Measurements from ENCODE around the gene NKAIN2.

NKAIN2 gene

DNA sequence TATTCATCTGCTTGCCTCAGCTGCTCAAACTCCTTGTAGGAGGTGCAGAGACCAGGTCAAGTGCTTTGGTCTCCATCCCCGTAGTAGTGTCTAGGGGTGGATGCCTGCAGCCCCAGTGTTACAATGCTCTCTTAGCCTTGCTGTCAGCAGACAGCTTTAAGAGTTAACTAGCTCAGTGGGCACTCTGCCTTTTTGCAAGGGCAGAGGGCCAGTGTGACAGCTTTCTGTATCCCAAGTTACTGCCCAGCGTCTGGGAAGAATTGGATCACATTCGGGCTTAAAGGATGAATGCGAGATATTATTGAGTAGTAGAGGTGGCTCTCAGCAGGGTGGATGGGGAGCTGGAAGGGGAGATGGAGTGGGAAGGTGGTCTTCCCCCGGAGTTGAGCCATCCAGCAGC is 818.7 kb downstream of the NKAIN2 start:
- H3K27me3 ChIP-seq (replicated peaks) = no peaks in the 10 kb centered on the region
- in situ Hi-C loops (cut with HindIII; ENCODE audit: low pct_ligation_motif_present, low sequenced_read_pairs) = no loop called here
- no peak overlapping the region for H3K27ac ChIP-seq
- TF ChIP-seq, protein P1, sequence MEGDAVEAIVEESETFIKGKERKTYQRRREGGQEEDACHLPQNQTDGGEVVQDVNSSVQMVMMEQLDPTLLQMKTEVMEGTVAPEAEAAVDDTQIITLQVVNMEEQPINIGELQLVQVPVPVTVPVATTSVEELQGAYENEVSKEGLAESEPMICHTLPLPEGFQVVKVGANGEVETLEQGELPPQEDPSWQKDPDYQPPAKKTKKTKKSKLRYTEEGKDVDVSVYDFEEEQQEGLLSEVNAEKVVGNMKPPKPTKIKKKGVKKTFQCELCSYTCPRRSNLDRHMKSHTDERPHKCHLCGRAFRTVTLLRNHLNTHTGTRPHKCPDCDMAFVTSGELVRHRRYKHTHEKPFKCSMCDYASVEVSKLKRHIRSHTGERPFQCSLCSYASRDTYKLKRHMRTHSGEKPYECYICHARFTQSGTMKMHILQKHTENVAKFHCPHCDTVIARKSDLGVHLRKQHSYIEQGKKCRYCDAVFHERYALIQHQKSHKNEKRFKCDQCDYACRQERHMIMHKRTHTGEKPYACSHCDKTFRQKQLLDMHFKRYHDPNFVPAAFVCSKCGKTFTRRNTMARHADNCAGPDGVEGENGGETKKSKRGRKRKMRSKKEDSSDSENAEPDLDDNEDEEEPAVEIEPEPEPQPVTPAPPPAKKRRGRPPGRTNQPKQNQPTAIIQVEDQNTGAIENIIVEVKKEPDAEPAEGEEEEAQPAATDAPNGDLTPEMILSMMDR (IDR thresholded peaks at IDR 0.05; ENCODE audit: low read depth, low read length, missing control alignments) = no peak
- no peak for DNase-seq
- H3K4me3 ChIP-seq (ENCODE audit: low read depth, low read length) = no peak overlapping the region
- H3K36me3 ChIP-seq (replicated peaks) = no peaks in the 10 kb centered on the region

DNA sequence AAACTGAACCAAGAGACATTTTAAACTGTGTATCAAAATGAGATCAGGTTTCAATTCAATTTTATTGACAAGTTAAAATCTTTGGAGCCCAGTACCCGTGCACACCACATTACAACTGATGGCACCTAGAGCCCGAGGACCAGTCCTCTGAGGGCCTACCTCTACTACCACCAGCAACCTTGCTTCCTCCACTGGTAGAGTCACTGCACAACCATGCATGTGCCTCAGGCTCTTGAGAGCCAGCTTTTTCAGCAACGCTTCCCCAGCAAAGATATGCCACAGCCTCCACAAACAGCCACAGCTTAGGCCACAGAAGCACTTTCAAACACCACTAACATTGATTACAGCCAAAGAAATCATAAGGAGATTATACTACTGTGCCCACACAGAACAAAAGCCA is 830.0 kb downstream of the NKAIN2 start:
- H3K27me3 ChIP-seq (replicated peaks) = no peaks in the 10 kb centered on the region
- TF ChIP-seq, protein P1 (IDR thresholded peaks at IDR 0.05; ENCODE audit: low read depth, low read length, missing control alignments) = no peak
- no peaks in the 10 kb centered on the region for H3K36me3 ChIP-seq (replicated peaks)
- DNase-seq = no peak
- H3K4me3 ChIP-seq (ENCODE audit: low read depth, low read length) = no peak overlapping the region
- no peak overlapping the region for H3K27ac ChIP-seq
- in situ Hi-C loops (cut with HindIII; ENCODE audit: low pct_ligation_motif_present, low sequenced_read_pairs) = no loop called here

DNA sequence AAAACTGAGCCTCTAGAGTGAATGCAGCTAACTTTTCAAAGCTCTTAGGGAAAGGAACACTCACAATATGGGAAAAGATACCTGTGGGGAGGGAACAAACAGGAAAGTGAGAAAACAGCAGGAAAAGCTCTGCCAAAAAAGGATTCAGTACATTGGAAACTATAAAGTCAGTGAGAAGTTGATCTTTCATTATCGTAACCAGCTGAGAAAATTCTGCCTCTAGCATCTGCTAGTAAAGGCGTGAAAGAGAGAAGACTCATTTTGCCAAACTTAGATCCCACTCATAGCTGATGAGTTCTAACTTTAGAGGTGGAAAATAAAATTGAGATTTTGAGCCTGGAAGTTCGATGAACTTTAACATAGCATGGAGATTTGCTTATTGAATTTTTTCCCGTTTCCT is 836.8 kb downstream of the NKAIN2 start:
- Histone ChIP-seq H3K4me3 (ENCODE audit: low read depth, low read length) (no peak overlapping the region), H3K27me3 (replicated peaks) (no peaks in the 10 kb centered on the region), H3K27ac (no peak overlapping the region), H3K36me3 (replicated peaks) (no peaks in the 10 kb centered on the region)
- DNase-seq = no peak
- in situ Hi-C loops (cut with HindIII; ENCODE audit: low pct_ligation_motif_present, low sequenced_read_pairs) = no loop called here
- TF ChIP-seq, protein P1 (IDR thresholded peaks at IDR 0.05; ENCODE audit: low read depth, low read length, missing control alignments) = no peak

DNA sequence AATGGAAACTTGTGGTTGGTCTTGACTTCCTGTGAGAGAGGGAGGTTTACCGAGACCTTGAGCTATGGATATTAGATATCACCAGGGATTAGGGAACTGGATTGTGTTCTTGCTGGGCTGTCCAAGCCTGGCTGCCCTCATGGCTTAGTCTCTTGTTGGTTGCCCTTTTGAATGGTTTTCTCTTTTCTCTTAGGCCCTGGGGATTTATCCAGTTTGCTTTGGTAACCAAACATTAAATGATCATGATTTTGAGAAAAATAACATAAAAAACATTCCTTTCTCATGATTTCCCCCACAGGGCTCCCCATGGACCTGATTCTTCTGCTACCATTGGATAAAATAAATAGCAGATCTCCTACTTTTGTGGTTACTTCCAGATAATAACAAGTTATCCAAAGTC is 852.2 kb downstream of the NKAIN2 start:
- Histone ChIP-seq H3K4me3 (ENCODE audit: low read depth, low read length) (no peak overlapping the region), H3K27me3 (replicated peaks) (no peaks in the 10 kb centered on the region), H3K27ac (no peak overlapping the region), H3K36me3 (replicated peaks) (no peaks in the 10 kb centered on the region)
- in situ Hi-C loops (cut with HindIII; ENCODE audit: low pct_ligation_motif_present, low sequenced_read_pairs) = no loop called here
- no peak for DNase-seq
- TF ChIP-seq, protein P1 (IDR thresholded peaks at IDR 0.05; ENCODE audit: low read depth, low read length, missing control alignments) = no peak

DNA sequence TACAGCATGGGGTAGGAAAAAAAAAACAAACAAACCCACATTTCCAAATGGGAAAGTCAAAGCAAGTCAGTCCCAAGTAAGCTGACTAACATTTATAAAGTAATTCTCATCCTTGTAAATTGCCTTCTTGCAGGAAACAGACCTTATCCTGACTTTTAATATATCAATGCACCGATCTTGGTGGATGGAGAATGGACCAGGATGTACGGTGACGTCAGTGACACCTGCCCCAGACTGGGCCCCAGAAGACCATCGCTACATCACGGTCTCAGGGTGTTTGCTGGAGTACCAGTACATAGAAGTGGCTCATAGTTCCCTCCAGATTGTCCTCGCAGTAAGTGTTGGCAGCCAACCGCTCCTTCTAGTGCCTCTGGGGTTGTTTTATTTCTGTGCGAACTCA is 854.4 kb downstream of the NKAIN2 start:
- Histone ChIP-seq H3K27me3 (replicated peaks) (no peaks in the 10 kb centered on the region), H3K4me3 (ENCODE audit: low read depth, low read length) (no peak overlapping the region), H3K36me3 (replicated peaks) (no peaks in the 10 kb centered on the region), H3K27ac (no peak overlapping the region)
- in situ Hi-C loops (cut with HindIII; ENCODE audit: low pct_ligation_motif_present, low sequenced_read_pairs) = no loop called here
- TF ChIP-seq, protein P1 (IDR thresholded peaks at IDR 0.05; ENCODE audit: low read depth, low read length, missing control alignments) = no peak
- DNase-seq = no peak

DNA sequence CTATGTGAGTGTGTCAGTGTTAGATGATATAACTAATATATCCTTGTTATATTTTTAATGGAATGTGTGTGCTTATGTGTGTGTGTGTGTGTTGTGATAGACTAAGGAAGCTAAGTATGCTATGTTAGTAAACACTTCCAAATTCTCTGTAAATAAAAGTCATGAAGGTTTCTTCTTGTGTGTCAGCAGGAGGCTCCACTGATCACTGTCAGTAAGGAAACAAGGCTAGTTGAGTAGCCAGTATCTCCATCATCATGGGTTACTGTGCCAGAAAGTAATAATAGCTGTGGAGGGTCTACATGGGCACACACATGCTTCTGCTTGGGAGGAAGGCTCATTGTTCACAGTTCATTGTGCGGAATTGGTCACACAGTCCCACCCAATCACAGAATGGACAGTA is 855.8 kb downstream of the NKAIN2 start:
- DNase-seq = no peak
- TF ChIP-seq, protein P1 (IDR thresholded peaks at IDR 0.05; ENCODE audit: low read depth, low read length, missing control alignments) = peak; percentile 13
- in situ Hi-C loops (cut with HindIII; ENCODE audit: low pct_ligation_motif_present, low sequenced_read_pairs) = no loop called here
- Histone ChIP-seq H3K27ac (no peak overlapping the region), H3K4me3 (ENCODE audit: low read depth, low read length) (no peak overlapping the region), H3K36me3 (replicated peaks) (no peaks in the 10 kb centered on the region), H3K27me3 (replicated peaks) (no peaks in the 10 kb centered on the region)

Measured in brain microvascular endothelial cell (primary cell).